ENCODE data around the gene TIGD4.
"Not testable (repeated sequence)": the region's sequence is repeated elsewhere in the genome, so short reads cannot be mapped to it uniquely, and the experiment has no call there.

The TIGD4 gene

GRCh38 chr4:152780267-152780778, 793 bp upstream of the TIGD4 start:
- DNase-seq: no peak

GRCh38 chr4:152778656-152779512, 646 bp downstream of the TIGD4 start:
- DNase-seq: peak; percentile 35 to 63

DNA sequence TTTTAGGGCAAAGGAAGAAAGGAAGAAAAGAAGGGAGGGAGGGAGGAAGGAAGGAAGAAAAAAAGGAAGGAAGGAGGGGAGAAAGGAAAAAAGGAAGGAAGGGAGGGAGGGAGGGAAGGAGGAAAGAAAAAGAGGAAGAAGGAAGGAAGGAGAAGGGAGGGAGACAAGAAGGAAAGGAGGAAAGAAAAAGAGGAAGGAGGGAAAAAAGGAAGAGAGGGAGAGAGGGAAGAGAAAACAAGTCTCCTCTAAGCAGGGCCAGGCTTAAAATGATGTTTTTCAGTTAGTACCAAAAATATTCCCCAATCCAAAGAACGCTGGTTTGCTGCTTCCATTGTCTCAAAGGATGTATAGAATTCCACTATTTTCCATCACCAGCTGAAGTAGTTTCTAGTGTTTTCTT, 2.0 kb downstream of the TIGD4 start:
- no peak for DNase-seq

GRCh38 chr4:152776352-152776751, 3.2 kb downstream of the TIGD4 start:
- DNase-seq: no peak

GRCh38 chr4:152773953-152774352, 5.6 kb downstream of the TIGD4 start:
- DNase-seq: no peak

DNA sequence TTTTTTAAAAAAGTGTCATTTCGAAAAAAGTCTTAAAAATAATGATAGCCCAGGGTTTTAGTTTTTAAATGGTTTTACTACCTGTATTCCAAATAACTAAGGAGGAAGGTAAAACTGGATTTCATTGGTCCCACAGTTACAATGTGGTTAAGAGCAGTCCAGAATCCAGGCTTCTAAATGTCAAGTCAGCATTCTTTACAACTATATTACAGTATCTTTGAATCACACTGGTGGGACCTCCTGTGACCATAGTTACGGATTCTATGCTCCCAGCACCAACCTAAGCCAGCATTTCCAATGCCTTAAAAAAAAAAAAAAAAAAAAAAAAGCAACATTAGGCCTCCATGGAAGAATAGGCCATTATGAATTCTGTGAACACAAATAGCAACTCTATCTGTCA, 6.2 kb downstream of the TIGD4 start:
- no peak for DNase-seq

DNA sequence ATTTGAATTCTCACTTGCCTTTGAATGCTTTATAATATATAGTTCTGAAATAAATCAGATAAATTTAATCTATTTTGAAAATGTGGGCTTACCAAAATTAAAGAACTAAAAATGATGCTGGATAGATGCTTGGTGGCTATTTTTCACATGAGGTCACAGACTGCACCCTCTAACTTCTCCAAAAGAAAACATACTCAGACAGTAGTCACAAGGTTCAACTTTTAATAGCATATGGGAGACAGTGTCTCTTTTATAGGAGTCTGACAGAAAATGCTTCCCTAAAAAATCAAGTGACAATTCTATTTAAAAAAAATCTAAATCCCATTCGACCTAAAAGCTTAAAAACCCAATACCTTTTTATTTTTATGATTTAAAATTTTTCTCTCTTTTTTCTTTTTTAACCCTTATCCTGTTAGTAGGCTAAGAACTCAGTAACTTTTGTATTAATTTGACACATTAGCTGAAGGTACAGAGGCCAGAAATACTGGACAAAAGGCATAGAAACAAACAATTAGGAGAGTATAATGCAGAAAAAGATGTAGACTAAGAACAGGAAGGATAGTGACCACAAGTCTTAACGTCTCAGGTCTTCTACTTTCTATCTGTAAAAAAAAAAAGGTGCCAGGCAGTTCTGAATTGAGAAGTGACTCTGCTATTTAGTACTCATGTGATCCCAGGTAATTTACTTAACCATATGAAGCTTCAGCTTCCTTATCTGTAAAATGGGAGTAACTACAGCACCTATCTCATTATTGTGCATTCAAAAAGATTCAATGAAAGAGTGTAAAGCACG, 7.6 kb downstream of the TIGD4 start:
- no peak for DNase-seq

DNA sequence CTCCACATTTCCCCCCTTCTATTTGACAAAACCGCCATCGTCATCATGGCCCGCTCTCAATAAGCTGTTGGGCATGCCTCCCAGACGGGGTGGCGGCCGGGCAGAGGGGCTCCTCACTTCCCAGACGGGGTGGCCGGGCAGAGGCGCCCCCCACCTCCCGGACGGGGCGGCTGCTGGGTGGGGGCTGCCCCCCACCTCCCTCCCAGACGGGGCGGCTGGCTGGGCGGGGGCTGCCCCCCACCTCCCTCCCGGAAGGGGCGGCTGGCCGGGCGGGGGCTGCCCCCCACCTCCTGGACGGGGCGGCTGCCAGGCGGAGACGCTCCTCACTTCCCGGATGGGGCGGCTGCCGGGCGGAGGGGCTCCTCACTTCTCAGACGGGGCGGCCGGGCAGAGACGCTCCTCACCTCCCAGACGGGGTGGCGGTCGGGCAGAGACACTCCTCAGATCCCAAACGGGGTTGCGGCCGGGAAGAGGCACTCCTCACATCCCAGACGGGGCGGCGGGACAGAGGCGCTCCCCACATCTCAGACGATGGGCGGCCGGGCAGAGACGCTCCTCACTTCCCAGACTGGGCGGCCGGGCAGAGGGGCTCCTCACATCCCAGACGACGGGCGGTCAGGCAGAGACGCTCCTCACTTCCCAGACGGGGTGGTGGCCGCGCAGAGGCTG, 14.3 kb downstream of the TIGD4 start:
- DNase-seq: not testable (repeated sequence)

DNA sequence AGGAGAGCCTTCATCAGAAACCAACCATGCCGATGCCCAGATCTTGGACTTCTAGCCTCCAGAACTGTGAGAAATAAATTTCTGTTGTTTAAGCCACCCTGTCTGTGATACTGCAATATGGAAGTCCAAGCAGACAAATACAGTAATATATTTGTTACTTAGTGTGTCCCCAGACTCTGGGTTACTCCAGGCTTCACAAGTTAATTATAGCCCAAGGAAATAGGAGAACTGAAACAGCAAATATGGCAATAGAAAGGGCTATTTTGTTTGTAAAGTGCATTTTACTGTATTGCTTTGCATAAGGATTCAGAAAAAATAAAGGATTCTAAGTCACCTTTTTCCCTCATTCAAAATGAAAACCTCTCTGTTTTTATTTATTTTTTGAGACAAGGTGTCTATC, 15.7 kb downstream of the TIGD4 start:
- no peak for DNase-seq

DNA sequence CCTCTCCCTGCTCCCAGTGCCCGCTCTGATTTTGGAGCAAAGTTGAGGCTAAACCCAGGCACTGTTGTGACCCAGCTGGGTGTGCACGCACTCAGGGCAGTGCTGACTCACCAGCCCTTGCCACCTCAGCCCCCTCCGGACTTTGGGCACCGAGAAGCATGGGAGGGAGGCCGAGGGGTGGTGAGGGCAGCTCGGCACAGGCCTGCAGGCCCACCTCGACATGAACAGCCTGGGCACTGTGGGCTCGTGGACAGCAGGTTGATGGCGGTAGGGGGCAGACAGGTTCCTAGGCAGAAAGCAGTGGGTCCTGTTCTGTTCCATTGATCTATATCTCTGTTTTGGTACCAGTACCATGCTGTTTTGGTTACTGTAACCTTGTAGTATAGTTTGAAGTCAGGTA, 30.9 kb downstream of the TIGD4 start:
- DNase-seq: no peak

GRCh38 chr4:152747444-152747843, 32.1 kb downstream of the TIGD4 start:
- no peak for DNase-seq

GRCh38 chr4:152738827-152739226, 40.7 kb downstream of the TIGD4 start:
- no peak for DNase-seq

GRCh38 chr4:152735906-152736305, 43.6 kb downstream of the TIGD4 start:
- DNase-seq: no peak

DNA sequence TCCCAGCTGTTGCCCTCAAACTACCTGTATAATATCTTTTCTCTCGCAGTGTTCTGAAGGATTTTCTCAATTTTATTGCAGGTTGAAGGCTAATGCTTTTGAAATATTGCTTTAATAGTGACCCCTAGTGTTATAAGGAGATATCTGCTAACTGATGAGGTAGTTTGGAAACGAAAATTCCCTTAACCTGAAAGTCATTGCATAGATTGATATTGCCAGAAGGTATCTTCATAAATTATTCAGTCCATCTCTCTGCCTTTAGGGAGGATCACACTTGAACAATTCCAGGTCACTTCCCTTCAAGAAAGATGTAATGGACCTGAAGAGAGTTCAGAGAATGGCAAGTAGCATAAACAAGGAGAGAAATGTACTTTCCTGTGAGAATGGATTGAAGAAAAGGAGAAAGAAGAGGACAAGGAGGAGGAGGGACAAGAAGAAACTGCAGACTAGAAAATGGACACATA, 44.1 kb downstream of the TIGD4 start:
- DNase-seq: peak; percentile 31 to 72

DNA sequence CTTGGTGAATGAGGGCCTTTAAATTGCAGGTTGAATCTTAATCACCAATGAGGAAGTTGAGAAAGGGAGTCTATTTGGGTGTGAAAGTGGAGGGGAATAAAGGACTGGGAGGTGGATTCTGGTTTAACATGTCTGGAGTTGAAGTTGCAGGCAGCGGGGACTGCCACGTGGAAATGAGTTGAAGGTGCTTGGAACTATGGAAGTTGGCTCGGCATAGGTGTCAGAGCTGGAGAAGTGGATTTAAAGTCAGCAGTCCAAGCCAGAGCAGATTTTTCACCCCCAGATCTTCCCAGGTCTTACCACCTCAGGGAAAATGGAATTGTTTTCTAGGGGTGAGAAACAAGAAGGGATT, 44.9 kb downstream of the TIGD4 start:
- DNase-seq: no peak

DNA sequence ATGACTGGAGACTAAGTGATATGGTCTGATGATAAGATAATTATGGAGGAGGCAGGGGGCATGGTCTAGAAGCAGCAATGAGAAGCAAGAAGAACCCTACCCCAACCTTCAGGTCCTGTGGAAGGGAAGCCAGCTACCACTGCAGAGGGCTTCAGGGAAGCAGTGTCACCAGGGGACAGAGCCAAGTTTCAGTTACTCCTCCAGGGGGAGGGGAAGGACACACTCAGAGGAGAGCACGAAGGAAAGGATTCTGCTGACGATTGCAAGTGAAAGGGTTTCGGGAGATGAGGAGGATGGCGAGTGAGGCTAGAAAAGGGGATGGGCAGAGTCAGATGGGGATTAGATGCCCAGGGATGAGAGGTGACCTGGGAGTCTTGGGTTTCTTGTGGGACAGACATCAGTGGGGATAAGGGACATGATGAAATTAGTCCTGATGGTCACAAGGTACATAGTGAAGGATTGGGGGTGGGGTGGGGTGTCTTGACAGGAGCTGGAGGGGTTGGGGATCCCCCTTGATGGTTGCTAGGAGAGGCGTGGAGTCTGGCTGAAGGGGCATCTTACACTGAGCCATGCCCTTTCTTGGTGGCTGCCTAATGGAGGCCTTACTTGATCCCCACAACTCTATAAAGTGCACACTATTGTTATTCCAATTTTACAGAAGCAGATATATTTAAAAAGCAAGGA, 45.4 kb downstream of the TIGD4 start:
- no peak for DNase-seq

DNA sequence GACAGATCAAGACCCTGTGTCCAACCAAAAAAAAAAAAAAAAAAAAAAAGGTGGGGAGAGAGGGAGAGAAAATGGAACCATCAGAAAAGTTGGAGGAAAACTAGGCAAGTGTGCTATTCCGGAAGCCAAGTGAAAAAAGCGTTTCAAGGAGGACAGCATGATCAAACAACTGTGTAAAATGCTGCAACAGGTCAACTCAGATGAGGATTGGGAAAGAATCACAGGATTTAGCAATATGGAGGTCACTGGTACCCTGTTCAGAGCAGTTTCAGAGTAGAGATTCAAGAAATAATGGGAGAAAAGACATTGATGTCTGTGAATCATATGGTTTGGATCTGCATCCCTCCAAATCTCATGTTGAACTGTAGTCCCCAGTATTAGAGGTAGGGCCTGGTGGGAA, 47.5 kb downstream of the TIGD4 start:
- no peak for DNase-seq

- no peak for DNase-seq
Observed at GRCh38 chr4:152729466-152729865, 50.1 kb downstream of the TIGD4 start.

GRCh38 chr4:152728343-152728742, 51.2 kb downstream of the TIGD4 start:
- DNase-seq: no peak

DNA sequence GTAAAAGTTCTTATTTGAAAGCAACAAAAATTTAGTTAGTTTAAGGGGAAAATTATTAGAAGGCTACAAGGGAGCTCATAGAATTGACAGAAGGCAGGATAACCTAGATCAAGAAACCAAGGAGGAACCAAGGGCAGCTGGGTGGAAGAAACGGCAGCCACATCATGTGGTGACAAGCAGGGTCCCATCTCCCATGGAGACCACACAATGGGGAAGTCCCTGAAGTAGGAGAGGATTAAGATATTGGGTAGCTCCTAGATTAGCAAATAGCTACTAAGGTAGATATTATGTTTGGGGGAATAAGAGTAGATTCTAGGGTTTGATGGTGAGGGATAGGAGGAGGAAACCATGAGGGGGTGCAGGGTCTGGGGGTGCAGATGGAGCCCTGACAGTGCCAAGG, 51.7 kb downstream of the TIGD4 start:
- no peak for DNase-seq

- no peak for DNase-seq
Observed at GRCh38 chr4:152724494-152724893, 55.0 kb downstream of the TIGD4 start.

GRCh38 chr4:152723236-152723635, 56.3 kb downstream of the TIGD4 start:
- peak; percentile 40 to 57 for DNase-seq
